HG02885 (cell line): ENCODE data around the gene SCAMP2.

Experiments
- ATAC-seq: cut with Tn5 transposase; IDR thresholded peaks from one replicate; pipeline ENCODE4 v1.9.1; 2021; ENCODE audit warnings: mild to moderate bottlenecking; ENCODE audit not compliant: unreplicated experiment, poor library complexity

SCAMP2 gene

GRCh38 chr15:74800559-74801094, 72.5 kb downstream of the SCAMP2 start:
- ATAC-seq: no peak

DNA sequence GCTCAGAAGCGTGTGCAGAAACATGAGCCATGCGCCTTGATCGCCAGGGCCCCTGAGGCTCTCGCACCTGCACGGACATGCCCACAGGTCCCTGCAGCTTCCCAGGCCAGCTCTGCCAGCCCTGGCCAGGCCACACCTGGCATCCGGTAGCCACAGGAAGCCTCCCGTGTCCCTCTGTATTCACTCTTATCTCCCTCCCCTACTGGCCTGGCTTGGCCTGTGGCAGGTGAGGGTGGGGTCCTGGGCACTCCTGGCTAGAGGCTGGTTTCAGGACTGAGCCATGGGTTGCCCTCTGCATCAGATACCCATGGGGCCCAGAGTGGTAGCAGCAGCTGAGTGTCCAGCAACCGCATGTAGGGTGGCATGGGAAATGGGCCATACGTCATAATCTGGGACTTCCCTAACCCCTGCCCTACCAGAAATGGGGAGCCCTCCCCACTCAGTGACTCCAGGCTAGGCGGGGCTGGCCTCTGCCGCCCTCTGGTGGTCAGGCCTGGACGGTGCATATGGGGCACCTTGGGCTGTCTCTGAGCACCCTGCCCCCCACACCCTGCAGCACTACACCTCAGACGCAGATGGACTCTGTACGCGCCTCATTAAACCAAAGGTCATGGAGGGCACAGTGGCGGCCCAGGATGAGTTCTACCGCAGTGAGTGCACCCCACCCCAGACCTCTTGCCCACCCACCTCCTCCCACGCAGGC, 73.2 kb downstream of the SCAMP2 start:
- ATAC-seq: peak; percentile 79

DNA sequence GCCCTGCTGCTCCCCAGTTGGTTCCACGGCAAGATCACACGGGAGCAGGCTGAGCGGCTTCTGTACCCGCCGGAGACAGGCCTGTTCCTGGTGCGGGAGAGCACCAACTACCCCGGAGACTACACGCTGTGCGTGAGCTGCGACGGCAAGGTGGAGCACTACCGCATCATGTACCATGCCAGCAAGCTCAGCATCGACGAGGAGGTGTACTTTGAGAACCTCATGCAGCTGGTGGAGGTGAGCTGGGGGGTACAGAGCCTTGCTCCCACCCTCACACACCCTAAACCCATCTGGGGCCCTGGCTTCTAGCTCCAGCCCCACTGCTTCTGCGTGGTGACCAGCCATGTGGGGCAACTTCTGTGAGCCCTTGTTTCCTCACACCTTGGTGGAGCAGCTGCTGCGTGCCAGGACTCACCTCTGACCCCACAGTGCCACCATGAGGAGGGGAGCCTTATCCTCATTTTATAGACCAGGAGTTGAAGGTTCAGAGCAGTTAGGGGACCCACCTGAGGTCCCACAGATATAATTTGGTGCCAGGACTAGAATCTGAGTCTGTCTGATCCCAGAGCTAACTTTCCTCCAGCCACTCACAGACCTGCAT, 73.8 kb downstream of the SCAMP2 start:
- peak; percentile 5 for ATAC-seq

GRCh38 chr15:74798388-74799254, 74.5 kb downstream of the SCAMP2 start:
- ATAC-seq: no peak

- ATAC-seq: no peak
Measured at GRCh38 chr15:74795966-74796625, 77.1 kb downstream of the SCAMP2 start.

- ATAC-seq: no peak
Measured at GRCh38 chr15:74794970-74795349, 78.2 kb downstream of the SCAMP2 start.

GRCh38 chr15:74794248-74794969, 78.8 kb downstream of the SCAMP2 start:
- ATAC-seq: no peak
